NCI-H774 (cell line): Measurements from ENCODE around the gene MUC15.

Experiments used
- DNase-seq: peaks from one replicate; lab custom pipeline; 2025; lab: John Stamatoyannopoulos, UW

MUC15 gene

GRCh38 chr11:26575946-26576345 is 3.9 kb upstream of the MUC15 start:
- DNase-seq, result no peak

DNA sequence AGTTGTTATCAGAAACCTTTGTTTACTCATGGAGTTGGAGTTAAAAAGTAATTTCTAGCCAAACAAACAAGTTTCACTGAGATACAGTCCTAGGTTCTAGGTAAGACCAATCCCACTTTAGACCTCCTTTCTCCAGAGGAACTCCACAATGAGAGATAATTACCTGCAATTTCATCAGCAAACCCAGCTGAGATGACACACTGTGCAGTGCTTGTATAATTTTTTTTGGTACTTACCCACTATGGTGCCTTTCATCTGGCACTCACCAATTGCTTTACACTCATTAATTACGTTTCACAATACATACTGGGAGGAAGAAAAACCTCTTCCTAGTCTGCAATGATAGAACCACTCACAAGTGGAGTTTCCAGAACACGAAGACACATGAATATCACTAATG is 1.8 kb upstream of the MUC15 start:
- peak; percentile 26 for DNase-seq

- no peak for DNase-seq
These were observed 823 bp upstream of the MUC15 start for GRCh38 chr11:26572770-26573402.

GRCh38 chr11:26569646-26570045 is 2.4 kb downstream of the MUC15 start:
- DNase-seq, result no peak

GRCh38 chr11:26558190-26558589 is 13.9 kb downstream of the MUC15 start:
- DNase-seq, result no peak

DNA sequence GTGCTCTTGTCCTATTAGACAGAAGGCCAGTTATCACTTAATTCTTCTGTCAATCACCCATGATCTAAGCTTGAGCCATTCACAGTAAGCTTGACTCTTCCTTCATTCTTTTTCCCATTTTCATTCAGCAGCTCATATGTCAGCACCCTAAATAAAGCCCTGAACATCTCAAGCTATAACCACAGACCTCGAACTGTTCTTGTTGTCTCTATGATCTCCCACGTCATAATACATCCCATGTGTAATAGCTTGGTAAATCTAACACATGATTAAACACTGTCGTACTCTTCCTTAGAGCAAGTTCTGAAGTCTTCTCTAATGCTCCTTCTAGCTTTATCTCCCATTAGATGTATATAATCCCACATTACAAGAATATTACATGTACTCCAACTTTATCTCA is 14.4 kb downstream of the MUC15 start:
- DNase-seq, result no peak

DNA sequence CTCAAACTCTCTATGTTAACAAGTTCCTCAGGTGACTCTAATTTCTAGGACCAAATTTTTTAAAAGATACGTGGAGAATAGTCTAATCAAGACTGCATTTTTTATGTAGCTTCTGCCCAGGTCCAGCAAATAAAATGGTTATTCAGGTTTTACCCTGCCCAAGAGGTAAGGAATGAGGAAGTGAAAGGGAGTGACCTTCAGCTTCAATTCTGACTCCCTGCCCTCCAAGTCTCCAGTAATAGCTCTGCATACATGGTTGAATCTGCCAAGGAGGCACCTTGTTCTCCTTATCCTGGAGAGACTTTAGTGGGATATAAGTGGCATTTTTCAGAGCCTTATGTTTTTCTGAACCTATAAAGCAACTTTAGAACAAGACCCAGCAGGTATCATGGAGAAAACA is 15.5 kb downstream of the MUC15 start:
- no peak for DNase-seq

GRCh38 chr11:26554455-26554854 is 17.6 kb downstream of the MUC15 start:
- no peak for DNase-seq

DNA sequence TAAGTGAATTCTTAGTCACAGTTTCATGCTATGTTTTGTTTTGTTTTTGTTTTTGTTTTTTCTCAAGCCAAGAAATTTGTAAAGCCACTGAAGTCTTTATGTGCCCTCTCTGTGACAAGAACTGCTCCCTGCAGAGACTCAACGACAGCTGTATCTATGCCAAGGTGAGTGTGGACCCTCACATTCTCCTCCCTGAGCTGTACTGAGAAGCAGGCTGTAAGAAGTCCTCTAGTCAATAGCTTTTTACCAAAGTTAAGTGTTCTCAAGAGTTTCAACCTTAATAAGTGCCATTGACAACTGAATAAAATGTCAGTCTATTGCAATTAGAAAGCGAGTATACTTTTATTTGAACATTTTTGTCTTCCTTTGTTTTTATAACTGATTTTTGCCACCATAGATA is 18.9 kb downstream of the MUC15 start:
- no peak for DNase-seq

DNA sequence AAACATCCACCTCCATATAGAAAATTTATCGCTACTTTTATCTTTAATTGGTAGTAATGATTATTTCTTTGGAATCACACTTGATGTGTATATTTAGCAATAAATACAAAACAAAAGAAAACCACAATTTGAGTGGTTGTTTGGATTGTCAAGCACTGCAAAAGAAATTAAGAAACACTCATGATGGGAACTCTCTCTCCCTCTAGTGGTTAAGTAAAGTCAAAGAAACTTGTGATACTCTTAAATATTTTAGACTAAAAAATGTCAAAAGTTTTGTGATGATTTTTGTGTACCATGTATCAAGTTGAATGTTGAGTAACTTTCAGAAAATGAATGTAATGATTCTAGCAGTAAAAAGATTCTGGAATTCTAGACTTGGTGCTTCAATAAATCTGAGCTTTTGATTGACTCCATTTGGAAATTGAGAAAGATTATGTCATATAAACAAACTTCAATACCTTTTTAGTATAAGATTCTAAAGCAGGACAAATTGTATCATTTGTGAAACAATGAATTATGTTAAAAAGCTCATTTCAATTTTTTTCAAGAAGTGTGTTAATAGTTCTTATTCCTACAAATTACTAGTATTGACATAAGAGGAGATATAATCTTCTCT is 20.8 kb downstream of the MUC15 start:
- no peak for DNase-seq

DNA sequence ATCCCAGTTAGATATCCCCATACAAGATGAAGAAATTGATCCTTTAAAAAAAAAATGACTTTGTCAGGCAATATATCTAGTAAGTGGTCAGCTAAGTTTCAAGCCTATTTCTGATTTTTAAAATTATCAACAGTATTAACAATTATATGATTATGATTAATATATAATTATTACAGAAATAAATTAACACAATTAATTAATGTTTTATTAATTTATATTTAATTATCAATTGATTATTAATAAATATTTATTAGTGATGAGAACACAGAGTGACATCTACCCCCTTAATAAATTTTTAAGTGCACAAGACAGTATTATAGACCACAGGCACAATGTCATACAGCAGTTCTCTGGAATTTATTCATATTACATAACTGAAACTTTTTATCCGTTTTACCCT is 22.0 kb downstream of the MUC15 start:
- DNase-seq, result no peak

- DNase-seq, result no peak
These were observed 22.9 kb downstream of the MUC15 start for GRCh38 chr11:26549176-26549575.

DNA sequence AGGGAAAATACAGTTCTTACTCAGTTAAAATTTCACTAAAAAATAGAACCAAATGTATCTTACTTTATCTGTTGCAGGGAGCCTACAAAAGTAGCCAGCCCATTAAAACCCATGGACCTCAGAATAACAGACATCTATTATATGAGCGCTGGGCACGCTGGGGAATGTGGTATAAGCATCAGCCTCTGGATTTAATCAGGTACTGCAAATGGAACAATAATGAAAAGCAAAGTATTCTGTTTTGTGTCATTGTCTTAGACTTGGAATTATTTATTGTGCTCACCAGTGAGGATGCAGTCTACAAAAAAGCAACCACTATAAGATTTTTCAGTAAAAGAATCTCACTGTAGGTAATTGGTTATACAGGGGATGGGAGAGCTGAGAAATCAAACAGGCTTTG is 30.2 kb downstream of the MUC15 start:
- no peak for DNase-seq

- DNase-seq, result no peak
These were observed 32.5 kb downstream of the MUC15 start for GRCh38 chr11:26539517-26539916.

DNA sequence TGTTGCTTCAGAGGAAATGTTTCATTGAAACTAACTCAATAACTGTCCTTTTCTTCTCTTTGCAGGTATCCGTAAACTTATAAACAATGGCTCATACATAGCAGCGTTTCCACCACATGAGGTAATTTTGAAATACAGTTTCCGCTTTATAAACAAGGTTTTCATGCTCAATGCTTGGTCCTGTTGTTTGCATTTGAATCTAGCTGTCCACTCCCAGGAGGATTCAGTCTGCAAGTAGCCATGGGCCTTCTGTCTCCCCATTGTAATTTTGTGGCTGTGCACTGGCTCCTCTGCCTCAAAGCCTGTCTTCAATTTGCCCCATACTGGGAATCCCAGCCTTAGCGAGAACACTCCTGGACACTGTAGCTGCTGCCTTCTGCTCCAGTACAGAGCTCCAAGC is 34.7 kb downstream of the MUC15 start:
- DNase-seq, result no peak

DNA sequence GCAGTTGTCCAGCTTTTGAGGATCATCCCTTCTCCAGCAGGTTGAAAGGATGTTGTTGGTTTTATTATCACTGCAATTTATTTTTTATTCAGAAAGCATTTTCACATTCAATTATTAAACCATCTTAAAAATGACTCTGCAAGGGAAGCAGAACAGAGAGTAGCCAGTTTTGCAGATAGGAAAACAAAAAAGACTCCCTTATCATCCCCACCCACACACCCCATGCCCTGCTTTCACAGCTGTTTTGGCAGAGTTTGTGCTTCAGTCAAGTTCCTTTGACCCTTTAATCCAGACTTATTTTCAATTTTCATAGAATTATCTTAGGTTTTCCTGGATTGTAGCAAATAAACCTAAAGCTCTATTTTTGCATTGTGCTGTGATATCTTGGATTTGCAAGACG is 44.4 kb downstream of the MUC15 start:
- DNase-seq, result no peak

DNA sequence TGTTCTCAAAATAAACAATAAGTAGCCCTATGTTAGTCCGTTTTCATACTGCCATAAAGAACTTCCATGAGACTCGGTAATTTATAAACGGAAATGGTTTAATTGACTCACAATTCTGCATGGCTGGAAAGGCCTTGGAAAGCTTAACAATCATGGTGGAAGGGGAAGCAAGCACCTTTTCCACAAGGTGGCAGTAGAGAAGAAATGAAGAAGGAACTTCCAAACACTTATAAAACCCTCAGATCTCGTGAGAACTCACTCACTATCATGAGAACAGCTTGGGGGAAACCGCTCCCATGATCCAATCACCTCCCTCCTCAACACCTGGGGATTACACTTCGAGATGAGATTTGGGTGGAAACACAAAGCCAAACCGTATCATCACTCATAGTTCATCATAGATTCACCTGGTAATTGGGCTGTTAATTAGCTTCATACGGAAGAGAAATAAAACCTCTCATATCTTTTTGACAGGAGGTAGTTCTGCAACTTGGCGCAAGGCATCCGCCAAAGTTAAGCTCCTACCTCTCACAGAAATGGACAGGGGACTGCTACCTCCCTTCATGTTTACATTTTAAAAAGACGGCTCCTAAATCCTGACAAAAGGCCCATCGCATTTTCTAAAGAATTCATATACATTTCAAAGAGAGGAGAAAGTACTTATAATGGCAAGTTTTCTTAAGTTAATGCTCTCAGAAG is 49.0 kb downstream of the MUC15 start:
- no peak for DNase-seq

DNA sequence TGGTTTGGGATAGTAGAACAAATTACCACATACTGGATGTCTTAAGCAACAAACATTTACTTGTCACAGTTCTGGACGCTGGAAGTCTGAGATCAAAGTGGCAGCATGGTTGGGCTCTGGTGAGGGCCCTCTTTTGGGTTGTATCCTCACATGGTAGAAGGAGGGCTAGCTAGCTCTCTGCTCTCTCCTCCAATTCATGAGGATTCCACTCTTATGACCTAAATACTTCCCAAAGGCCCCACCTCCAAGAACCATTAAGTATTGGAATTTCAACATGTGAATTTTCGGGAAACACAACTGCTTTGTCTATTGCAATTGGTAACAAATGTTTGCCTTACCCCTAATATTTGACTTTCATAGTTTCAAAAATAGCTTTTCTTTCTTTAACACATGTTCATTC is 52.6 kb downstream of the MUC15 start:
- DNase-seq, result no peak

DNA sequence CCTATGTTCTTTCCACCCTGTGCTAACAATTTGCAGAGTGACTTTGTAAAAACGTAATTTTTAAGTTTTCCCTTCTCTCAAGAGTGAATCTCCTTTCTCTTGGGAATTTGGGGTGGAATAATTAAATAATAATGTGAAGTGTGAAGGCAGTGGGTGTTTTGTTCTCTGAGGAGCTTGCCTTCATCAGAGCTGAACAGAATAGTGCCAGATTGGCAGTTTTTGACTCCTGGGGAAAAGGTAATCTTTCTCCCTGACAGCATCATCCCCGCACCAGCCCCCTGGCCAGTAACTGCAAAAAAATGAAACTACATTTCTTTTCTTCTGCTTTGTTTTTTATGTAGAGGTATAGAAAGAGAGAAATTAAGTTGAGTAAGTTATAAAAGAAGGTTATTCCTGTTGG is 59.9 kb downstream of the MUC15 start:
- no peak for DNase-seq

- no peak for DNase-seq
These were observed 61.3 kb downstream of the MUC15 start for GRCh38 chr11:26510756-26511155.

DNA sequence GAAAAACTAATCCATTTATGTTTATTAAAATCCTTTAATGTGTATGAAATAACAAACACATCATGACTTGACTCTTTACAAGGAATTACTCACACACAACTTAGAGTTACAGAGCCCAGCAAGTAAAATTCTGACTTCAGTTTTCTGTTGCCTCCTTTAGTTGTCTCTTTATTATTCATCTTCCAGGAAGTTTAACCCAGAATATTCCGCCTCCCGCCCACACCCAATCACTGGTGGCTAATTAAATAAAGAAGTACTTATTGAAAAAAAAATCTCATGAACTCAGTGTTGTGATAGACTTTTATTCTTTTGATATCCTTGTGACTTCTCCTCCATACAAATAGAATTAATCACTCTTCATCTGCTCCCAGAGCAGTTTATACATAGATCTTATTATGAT is 61.9 kb downstream of the MUC15 start:
- DNase-seq, result no peak
